ENCODE measurements around the gene POLG2.

GRCh38 chr17:64500487-64500859 is 3.6 kb upstream of the POLG2 start:
- no peak for TF ChIP-seq CTCF (IDR thresholded peaks at IDR 0.05)
- TF ChIP-seq POLR2A (IDR thresholded peaks at IDR 0.05), result no peak
